ENCODE data around the gene CBFA2T2. TPM values are rescaled to one million over a fixed set of nuclear protein-coding genes. Genes with fewer than 3 reads are reported as not detected.

CBFA2T2 gene
- total RNA-seq, 1 donor from 2014 or later = 84.1 TPM

- peaks cover 7% of the 10 kb centered on the region for H3K27me3 Mint-ChIP-seq (ENCODE audit: unreplicated experiment)
- peak; percentile 11 for DNase-seq
- H3K27ac Mint-ChIP-seq (ENCODE audit: unreplicated experiment) = no peak overlapping the region
- no peaks in the 10 kb centered on the region for H3K36me3 Mint-ChIP-seq (ENCODE audit: unreplicated experiment)
- H3K4me1 Mint-ChIP-seq (ENCODE audit: low read depth, unreplicated experiment) = peaks cover 17% of the 10 kb centered on the region
- TF ChIP-seq, protein P1, sequence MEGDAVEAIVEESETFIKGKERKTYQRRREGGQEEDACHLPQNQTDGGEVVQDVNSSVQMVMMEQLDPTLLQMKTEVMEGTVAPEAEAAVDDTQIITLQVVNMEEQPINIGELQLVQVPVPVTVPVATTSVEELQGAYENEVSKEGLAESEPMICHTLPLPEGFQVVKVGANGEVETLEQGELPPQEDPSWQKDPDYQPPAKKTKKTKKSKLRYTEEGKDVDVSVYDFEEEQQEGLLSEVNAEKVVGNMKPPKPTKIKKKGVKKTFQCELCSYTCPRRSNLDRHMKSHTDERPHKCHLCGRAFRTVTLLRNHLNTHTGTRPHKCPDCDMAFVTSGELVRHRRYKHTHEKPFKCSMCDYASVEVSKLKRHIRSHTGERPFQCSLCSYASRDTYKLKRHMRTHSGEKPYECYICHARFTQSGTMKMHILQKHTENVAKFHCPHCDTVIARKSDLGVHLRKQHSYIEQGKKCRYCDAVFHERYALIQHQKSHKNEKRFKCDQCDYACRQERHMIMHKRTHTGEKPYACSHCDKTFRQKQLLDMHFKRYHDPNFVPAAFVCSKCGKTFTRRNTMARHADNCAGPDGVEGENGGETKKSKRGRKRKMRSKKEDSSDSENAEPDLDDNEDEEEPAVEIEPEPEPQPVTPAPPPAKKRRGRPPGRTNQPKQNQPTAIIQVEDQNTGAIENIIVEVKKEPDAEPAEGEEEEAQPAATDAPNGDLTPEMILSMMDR (IDR thresholded peaks at IDR 0.05; ENCODE audit: partially characterized antibody, unreplicated experiment) = no peak
- peaks cover 14% of the 10 kb centered on the region for H3K9me3 Mint-ChIP-seq (ENCODE audit: unreplicated experiment)
- H3K4me3 Mint-ChIP-seq (ENCODE audit: unreplicated experiment) = no peak overlapping the region
Observed at GRCh38 chr20:33657704-33658095, 167.8 kb downstream of the CBFA2T2 start.

DNA sequence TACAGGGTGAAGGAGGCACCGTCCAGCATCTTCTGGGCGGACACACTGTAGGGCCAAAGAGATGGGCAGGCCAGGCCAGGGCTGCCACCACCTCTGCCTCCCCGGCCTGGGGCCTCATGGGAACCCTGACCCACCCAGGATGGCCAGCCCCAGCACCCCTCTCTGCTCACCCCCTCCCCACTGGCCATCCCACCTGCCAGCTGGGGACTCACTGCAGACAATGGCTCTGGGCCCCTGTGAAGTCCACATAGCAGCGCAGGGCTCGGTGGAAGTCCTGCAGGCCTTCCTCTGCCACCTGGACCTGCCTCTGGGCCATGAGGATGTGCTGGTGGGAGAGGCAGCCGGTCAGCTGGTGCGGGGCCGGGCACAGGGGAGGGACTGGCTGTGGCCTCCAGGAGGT is 168.6 kb downstream of the CBFA2T2 start:
- H3K27ac Mint-ChIP-seq (ENCODE audit: unreplicated experiment) = no peak overlapping the region
- no peak overlapping the region for H3K4me3 Mint-ChIP-seq (ENCODE audit: unreplicated experiment)
- peaks cover 8% of the 10 kb centered on the region for H3K27me3 Mint-ChIP-seq (ENCODE audit: unreplicated experiment)
- DNase-seq = peak; percentile 10
- H3K9me3 Mint-ChIP-seq (ENCODE audit: unreplicated experiment) = peaks cover 13% of the 10 kb centered on the region
- TF ChIP-seq, protein P1 (IDR thresholded peaks at IDR 0.05; ENCODE audit: partially characterized antibody, unreplicated experiment) = no peak
- H3K36me3 Mint-ChIP-seq (ENCODE audit: unreplicated experiment) = no peaks in the 10 kb centered on the region
- peaks cover 14% of the 10 kb centered on the region for H3K4me1 Mint-ChIP-seq (ENCODE audit: low read depth, unreplicated experiment)

- Mint-ChIP-seq H3K27me3 (ENCODE audit: unreplicated experiment) (peaks cover 7% of the 10 kb centered on the region), H3K27ac (ENCODE audit: unreplicated experiment) (no peak overlapping the region), H3K4me1 (ENCODE audit: low read depth, unreplicated experiment) (peaks cover 9% of the 10 kb centered on the region), H3K36me3 (ENCODE audit: unreplicated experiment) (no peaks in the 10 kb centered on the region), H3K9me3 (ENCODE audit: unreplicated experiment) (peaks cover 13% of the 10 kb centered on the region), H3K4me3 (ENCODE audit: unreplicated experiment) (no peak overlapping the region)
- TF ChIP-seq, protein P1 (IDR thresholded peaks at IDR 0.05; ENCODE audit: partially characterized antibody, unreplicated experiment) = no peak
- peak; percentile 4 for DNase-seq
Observed at GRCh38 chr20:33658929-33659328, 169.0 kb downstream of the CBFA2T2 start.

GRCh38 chr20:33659341-33660034 is 169.6 kb downstream of the CBFA2T2 start:
- peaks cover 6% of the 10 kb centered on the region for H3K27me3 Mint-ChIP-seq (ENCODE audit: unreplicated experiment)
- H3K9me3 Mint-ChIP-seq (ENCODE audit: unreplicated experiment) = peaks cover 13% of the 10 kb centered on the region
- peaks cover 11% of the 10 kb centered on the region for H3K4me1 Mint-ChIP-seq (ENCODE audit: low read depth, unreplicated experiment)
- no peak overlapping the region for H3K27ac Mint-ChIP-seq (ENCODE audit: unreplicated experiment)
- H3K4me3 Mint-ChIP-seq (ENCODE audit: unreplicated experiment) = no peak overlapping the region
- TF ChIP-seq, protein P1 (IDR thresholded peaks at IDR 0.05; ENCODE audit: partially characterized antibody, unreplicated experiment) = no peak
- H3K36me3 Mint-ChIP-seq (ENCODE audit: unreplicated experiment) = no peaks in the 10 kb centered on the region
- peak; percentile 9 for DNase-seq

DNA sequence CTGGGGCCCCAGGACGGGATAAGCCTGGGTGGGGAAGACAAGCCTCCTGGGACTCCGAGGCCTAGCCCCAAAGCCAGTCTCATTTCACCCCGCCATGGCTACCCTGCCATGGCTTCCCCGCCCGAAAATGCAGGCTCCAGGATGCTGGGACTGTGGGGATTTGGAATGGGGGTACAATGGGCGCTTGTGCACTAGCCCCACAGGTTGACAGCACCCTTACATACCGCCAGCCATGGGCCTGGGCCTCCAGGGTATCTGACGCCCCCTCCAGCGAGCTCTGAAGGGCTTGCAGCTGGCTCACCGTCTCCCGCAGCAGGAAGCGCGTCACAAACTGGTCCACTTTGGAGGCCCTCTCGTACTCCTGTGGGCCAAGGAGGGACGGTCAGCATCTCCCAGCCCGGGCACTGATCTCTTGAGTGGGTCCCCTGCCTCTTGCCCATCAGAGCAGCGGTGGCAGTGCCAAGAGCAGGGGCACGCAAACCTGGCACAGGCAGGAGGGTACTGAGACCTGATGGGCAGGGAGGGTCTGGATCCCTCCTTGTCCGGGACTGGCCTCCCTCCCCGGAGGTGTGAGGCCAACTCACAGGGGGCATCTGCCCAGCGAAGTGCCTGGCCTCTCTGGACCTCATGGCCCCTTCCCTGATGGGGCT is 170.3 kb downstream of the CBFA2T2 start:
- no peak overlapping the region for H3K4me3 Mint-ChIP-seq (ENCODE audit: unreplicated experiment)
- H3K27ac Mint-ChIP-seq (ENCODE audit: unreplicated experiment) = no peak overlapping the region

More for the DNA sequence above, 170.3 kb downstream of the CBFA2T2 start:
- TF ChIP-seq, protein P1 (IDR thresholded peaks at IDR 0.05; ENCODE audit: partially characterized antibody, unreplicated experiment) = no peak
- DNase-seq = peak; percentile 8
- Mint-ChIP-seq H3K27me3 (ENCODE audit: unreplicated experiment) (peaks cover 6% of the 10 kb centered on the region), H3K9me3 (ENCODE audit: unreplicated experiment) (peaks cover 18% of the 10 kb centered on the region), H3K4me1 (ENCODE audit: low read depth, unreplicated experiment) (peaks cover 17% of the 10 kb centered on the region), H3K36me3 (ENCODE audit: unreplicated experiment) (no peaks in the 10 kb centered on the region)
